Measurements from ENCODE around the gene MBD3L5.
"Not testable (repeated sequence)": the region's sequence is repeated elsewhere in the genome, so short reads cannot be mapped to it uniquely, and the experiment has no call there.

GRCh38 chr19:7059977-7060376 is 29.6 kb downstream of the MBD3L5 start:
- not testable (repeated sequence) for TF ChIP-seq CTCF (IDR thresholded peaks at IDR 0.05; ENCODE audit: low read depth, low read length); EZH2phosphoT487 (IDR thresholded peaks at IDR 0.05; ENCODE audit: low read depth)

All from OCI-LY3 (cell line).